Right ventricle myocardium inferior (tissue), 1 donor: Measurements from ENCODE around the gene SPRED1. TPM values are rescaled to one million over a fixed set of nuclear protein-coding genes. Genes with fewer than 3 reads are reported as not detected.

Source experiments
- ATAC-seq: fragments of 200-7000 bp; cut with Tn5 transposase; one replicate; pipeline ENCODE4 v1.9.1; 2020; ENCODE audit warnings: mild to moderate bottlenecking, moderate library complexity
- DNase-seq: peaks from one replicate; pipeline ENCODE4 v3.0.0; 2021; ENCODE audit errors: missing footprints
- intact Hi-C: fragments of 100-400 bp; cut with DNase I; formaldehyde crosslinking; loops from one replicate; pipeline ENCODE4 v1.11.0; 2022
- long read RNA-seq: library from polyadenylated mRNA; unstranded; transcript quantifications from one replicate; pipeline ENCODE4 v2.0.0, GENCODE V29; 2021
- total RNA-seq: library from RNA; stranded (reverse); fragmentation: NEBNext Ultra II Directional; extraction: Animal tissue kit (Norgen Biotek cat#: 25700); gene quantifications from one replicate; pipeline ENCODE4 v1.2.1, GENCODE V29; 2021
- donor health status: DM: no; HTN: yes; CAD: no; lungs with severe emphysema.

SPRED1 gene
- 9.9 TPM for total RNA-seq
- long read RNA-seq, full-length matches to known transcripts: 3 of 3 reads
- long read RNA-seq, partial matches to known transcripts: 0 of 3 reads
- long read RNA-seq, other reads (novel, unspliced or antisense): 0 of 3 reads

- peak; percentile 78 for ATAC-seq
- intact Hi-C loops: loop anchor here (1.0 to 5.0 kb wide), 6 partner anchors 45 to 250 kb away; no protein-coding TSS in a partner anchor
- peak; percentile 87 for DNase-seq
These were observed at the start of gene SPRED1 for GRCh38 chr15:38252481-38253350. Gene SPRED1 (plus strand): TSS chr15:38252836. CDS start chr15:38253186, 350 bp downstream.

DNA sequence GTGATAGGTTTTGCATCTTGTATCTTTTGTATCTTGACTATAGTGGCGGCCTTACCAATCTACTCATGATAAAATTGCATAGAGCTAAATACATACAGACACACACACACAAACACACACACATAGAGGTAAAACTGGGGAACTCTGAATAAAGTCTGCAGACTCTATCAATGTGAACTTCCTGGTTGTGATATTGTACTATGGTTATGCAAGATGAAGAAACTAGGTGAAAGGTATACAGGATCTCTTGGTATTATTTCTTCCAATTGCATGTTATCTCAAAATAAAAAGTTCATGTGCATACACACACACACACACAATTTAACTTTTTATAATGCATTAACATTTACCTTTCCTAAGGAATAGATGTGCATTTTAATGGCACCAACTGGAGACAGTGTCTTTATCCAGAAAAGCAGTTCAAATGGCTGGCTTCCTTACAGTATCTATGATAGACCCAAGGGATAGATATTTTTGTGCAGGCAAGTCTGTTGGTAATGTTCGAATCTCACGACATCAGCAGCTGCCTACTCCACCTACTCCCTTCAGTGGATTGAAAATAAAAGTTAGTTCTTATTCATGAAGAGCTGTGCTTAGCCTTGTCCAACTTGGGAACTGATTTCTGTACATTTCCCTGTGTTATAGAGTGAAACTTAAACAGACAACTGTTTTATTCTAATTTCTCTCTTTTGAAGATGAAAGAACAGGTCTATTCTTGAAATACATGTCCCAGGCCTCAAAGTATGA lies 46.9 kb upstream of the SPRED1 start:
- no peak for ATAC-seq
- DNase-seq: no peak
- intact Hi-C loops: loop anchor here (5.0 to 10.0 kb wide), 2 partner anchors 47 to 201 kb away; partner anchors contain the start of gene SPRED1

DNA sequence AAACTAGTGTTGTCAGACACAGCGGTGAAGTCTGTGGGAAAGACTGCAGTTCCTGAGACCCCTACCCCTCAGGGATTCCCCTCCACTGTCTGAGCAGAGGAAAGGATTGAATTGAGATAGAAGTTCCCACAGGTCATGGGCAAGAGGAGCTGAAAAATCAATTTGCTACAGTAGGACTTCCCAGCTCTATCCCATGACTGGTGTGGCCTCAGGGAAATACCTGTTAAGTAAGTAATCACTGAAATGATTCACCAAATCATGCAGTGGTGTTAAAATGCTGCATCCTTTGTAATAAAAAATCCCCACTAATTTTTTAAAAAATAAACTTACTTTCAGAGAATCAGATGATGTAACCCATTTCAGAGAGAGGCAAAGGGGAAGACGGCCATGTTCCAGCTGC lies 45.0 kb upstream of the SPRED1 start:
- DNase-seq (no peak), ATAC-seq (no peak)
- intact Hi-C loops: loop anchor here (5.0 to 10.0 kb wide), 2 partner anchors 45 to 203 kb away; partner anchors contain the start of gene SPRED1

- no peak for ATAC-seq
- no peak for DNase-seq
- intact Hi-C loops: loop anchor here (5.0 to 10.0 kb wide), 2 partner anchors 44 to 203 kb away; partner anchors contain the start of gene SPRED1
These were observed 44.4 kb upstream of the SPRED1 start for GRCh38 chr15:38208206-38208605.

DNA sequence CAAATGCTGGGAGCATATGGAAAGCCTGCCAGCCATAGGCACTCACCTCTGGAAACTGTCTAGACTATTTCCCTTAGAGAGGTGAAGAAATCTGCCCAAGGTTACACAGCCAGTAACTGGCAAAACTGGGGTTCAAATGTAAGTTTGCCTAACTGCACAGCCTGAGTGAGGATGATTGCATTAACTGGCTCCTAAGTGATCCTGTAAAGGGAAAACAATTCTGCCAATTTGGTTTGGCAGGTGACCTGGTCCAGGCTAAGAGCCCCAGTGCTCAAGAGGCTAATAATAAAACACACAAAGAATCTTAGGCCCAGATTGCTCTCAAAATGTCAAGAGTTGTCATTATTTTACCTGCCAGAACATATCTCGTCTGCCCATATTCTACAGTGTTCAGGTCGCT lies 43.9 kb upstream of the SPRED1 start:
- ATAC-seq: peak; percentile 66
- DNase-seq: no peak
- intact Hi-C loops: loop anchor here (5.0 to 10.0 kb wide), 2 partner anchors 44 to 204 kb away; partner anchors contain the start of gene SPRED1

DNA sequence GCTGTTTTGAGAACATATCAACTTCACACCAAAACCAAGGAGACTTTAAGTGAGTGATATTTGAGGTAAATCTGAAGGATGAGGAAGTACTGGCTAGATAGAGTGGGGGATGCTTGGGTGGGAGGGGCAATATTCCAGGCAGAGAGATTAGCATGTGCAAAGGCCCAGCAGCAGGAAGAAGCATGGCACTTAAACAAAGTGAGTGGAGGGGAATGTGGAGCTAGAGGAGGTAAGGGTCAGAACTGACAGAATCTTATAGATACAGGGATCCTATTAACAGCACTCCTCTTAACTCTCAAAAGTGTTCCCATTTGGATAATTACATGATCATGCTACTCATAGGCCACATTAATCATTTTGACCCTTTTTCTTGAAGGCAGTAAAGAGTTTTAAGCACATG lies 41.4 kb upstream of the SPRED1 start:
- no peak for DNase-seq
- intact Hi-C loops: no loop called here
- ATAC-seq: no peak

DNA sequence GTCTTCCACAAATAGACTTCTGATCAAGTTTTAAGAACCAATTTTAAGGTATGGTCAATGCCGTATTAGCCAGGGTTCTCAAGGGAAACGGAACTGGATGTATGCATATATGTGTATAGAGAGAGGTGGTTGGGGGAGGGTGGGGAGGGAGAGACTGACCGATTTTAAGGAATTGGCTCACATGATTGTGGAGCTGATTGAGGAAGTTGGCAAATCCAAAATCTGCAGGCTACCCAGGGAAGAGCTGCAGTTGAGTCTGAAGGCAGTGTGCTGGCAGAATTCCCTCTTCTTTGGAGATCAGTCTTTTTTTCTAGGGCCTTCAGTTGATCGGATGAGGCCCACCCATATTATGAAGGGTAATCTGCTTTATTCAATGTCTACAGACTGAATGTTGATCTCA lies 40.8 kb upstream of the SPRED1 start:
- ATAC-seq: no peak
- intact Hi-C loops: no loop called here
- no peak for DNase-seq

DNA sequence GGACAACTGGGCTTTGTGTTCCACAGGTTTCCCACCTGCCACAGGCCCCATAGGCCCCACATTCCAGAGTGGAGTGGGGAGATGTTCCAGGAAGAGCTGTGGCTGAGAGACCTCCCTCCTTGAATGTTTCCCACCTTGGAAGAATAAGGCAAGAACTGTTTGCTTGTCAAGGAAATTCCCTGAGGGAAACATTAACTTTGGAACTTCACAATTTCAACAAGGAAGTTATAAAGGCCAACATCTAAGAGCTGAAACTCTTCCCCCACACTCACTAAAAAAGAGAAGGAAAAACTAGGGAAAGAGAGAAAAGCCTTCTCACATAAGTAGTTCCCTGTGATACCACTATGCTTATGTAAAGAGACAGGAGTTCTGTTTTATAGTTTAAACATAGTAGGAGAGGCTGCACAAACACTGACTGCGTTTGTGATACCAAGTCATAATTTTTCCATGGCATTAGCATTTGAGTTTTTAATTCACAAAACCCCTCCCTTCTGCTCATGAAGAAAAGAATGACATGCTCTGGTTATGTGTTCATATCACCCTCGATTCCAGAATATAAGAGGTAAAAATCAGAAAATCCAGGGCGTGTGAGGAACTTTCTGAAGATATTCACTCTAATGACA lies 39.8 kb upstream of the SPRED1 start:
- DNase-seq (no peak), ATAC-seq (no peak)
- intact Hi-C loops: no loop called here

DNA sequence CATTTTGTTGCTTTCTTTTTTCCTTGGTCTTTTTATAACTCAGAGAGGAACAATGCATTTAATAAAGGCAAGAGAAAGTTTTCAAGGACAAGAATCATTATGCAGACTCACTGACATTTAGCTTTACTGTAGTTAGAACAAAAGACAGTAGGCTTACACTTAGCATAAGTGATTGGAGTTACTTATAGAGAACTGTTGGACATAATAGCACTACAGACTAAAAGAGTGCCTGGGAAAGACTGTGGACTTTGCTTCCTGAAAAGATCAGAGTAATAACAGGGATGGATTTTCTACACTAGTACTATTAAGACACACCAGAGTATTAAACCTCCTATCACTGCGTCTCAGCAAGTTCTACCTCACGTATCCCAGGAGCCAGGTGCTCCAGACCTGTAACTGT lies 39.3 kb upstream of the SPRED1 start:
- no peak for ATAC-seq
- intact Hi-C loops: no loop called here

GRCh38 chr15:38215707-38216106 lies 36.9 kb upstream of the SPRED1 start:
- DNase-seq (no peak), ATAC-seq (no peak)
- intact Hi-C loops: no loop called here

More for the DNA sequence above, 39.3 kb upstream of the SPRED1 start:
- no peak for DNase-seq

DNA sequence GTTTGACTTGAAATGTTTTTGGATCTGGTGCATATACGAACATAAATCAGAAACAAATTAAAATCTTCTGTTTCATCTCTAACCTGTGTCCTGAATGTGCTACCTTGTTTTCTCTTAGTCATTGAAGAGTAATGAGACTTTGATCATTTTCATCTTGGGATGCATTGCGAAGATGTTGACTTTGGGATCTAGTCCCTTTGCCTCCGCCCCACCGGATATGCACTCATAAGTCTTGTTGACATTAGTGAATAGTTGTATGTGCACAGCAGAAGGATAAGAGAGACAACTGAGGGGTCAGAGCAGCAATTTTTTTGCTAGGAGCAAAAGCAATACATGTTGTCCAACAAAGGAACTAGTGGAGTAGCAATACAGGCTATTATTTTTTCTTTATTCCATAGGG lies 35.9 kb upstream of the SPRED1 start:
- intact Hi-C loops: no loop called here
- DNase-seq (no peak), ATAC-seq (no peak)

DNA sequence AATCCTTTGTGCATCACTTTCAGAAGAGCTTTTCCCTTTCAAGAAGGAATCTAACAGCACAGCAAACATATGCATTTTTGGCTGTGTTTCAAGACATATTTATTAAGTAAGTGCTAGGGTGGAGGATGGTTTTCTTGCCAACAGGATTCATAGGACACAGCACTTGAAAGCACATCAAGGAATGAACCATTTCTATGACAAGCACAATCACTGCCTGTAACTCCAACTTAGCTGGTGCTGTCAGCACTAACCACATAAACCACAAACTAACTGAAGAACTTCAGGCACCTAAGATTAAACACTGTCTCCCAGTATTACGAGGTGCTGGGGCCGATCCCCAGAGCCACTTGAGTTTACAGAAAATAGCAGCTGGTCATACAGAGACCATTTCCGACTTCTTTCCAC lies 35.4 kb upstream of the SPRED1 start:
- ATAC-seq (no peak), DNase-seq (no peak)
- intact Hi-C loops: no loop called here

DNA sequence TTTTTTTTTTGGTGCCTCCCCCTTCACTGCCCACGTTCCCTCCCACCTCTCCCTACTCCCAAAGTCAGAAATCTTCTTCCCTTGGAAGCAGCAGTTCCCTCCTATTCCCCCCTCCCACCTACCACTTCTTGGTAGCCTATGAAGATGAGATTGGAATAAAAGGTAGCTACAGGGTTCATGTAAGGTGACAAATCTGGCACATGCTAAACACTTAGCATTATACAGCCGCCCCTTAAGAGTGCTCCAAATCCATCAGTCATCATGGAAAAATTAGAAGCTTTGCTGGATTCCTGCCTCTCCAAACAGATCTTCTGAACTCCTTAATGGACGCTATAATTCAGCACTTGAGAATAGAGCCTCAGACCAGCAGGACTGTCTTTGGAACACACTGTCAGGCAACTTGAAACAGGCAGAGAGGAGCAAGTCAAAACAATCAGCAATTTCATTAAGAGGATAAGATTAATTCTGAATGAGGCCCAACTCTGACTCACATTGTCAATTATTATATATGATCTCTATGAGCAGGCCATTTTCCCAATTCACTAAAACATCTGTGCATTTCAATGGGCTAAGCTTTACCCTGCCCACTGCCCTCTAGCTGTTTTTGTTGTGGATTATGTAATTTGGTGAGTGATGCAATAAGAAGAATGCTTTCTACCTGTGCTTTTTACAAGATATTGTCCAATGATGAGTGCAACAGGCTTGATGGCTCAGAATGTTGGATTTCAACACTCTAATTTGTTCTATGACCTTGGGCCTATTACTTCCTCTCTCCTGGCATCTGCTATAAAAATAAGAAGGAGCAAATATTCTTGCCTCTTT lies 34.6 kb upstream of the SPRED1 start:
- intact Hi-C loops: no loop called here
- no peak for DNase-seq
- no peak for ATAC-seq

DNA sequence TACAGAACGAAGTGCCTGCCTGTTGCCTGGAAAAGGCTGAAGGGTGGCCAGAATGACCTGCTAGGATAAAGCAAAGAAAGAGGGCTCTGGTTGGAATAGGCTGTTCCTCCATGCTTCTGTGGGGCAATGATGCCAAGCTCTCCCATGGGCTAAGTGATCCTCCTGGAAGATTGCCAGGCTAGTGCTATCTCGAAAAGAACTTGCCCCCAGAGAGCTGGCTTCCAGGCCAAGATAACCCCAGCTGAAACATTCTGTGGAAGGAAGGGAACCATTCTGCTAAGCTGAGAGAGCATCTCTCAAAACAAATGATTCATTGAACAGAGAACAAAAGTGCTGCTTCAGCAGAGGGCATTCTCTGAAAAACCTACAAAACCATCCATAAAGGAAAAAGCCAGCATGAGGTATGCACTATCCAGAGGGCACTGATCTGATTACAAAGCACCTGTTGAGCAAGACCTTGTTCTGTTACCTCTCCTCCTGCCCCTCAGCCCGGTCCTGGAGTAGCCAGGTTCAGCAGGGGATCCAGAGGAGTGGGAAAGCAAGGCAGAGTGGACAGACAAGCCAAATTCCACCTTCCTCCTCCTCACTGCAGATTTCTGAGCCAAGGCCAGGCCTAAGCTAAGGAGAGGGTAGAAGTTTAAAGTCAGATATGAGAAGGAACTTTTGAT lies 31.9 kb upstream of the SPRED1 start:
- no peak for DNase-seq
- ATAC-seq: no peak
- intact Hi-C loops: no loop called here

DNA sequence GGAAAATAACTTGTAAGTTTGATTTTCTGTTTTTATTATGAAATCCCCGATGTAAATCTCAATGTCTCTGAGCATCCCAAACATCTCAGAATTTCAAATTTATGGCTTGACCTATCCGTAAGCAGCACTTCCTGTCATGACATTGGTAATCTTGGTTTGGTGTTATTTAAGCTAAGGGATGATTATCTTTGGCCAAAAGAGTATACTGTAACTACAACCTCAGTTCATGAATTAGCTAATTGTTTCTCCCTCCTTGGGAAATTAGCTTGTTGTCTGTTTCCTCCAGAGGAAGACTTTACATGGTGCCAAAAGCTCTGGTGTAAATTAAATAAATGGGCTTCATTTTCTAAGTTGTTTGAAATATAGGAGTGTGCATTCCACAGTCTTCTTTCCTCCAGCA lies 28.1 kb upstream of the SPRED1 start:
- DNase-seq (no peak), ATAC-seq (no peak)
- intact Hi-C loops: no loop called here

- ATAC-seq: no peak
- DNase-seq: no peak
- intact Hi-C loops: no loop called here
These were observed 27.3 kb upstream of the SPRED1 start for GRCh38 chr15:38225381-38225780.

GRCh38 chr15:38226608-38227266 lies 25.9 kb upstream of the SPRED1 start:
- no peak for DNase-seq
- ATAC-seq: peak; percentile 55
- intact Hi-C loops: no loop called here
